SK-MEL-5 (cell line): ENCODE measurements around the gene FAM3D. TPM values are rescaled to one million over a fixed set of nuclear protein-coding genes. Genes with fewer than 3 reads are reported as not detected.

Experiments used
- DNase-seq: peaks from one replicate; pipeline ENCODE4 v3.0.0-alpha.2; 2016; ENCODE audit warnings: low read depth, low spot score
- in situ Hi-C: cut with HindIII; loops from 2 replicates; pipeline ENCODE4 v1.10.0; 2016; ENCODE audit warnings: low sequenced_read_pairs, high pct_unique_total_duplicates, low pct_unique_long_range_greater_than_20kb
- total RNA-seq: library from RNA; depleted of rRNA; stranded (reverse); fragments of >200 nt; shearing (Covaris generic); gene quantifications from 2 replicates; pipeline ENCODE4 v1.2.3, GENCODE V29; 2014

The FAM3D gene
- total RNA-seq, 1 experiment from 2014 or later, result not detected

- no peak for DNase-seq
- in situ Hi-C loops, result no loop called here
Measured at GRCh38 chr3:58638591-58638990, 28.0 kb downstream of the FAM3D start.

- in situ Hi-C loops, result no loop called here
Measured at GRCh38 chr3:58637509-58637908, 29.1 kb downstream of the FAM3D start.

GRCh38 chr3:58635371-58636285 is 30.9 kb downstream of the FAM3D start:
- DNase-seq, result no peak
- in situ Hi-C loops, result no loop called here

More at GRCh38 chr3:58637509-58637908, 29.1 kb downstream of the FAM3D start:
- no peak for DNase-seq

- in situ Hi-C loops, result no loop called here
- DNase-seq, result no peak
Measured at GRCh38 chr3:58633157-58633865, 33.3 kb downstream of the FAM3D start.

- in situ Hi-C loops, result no loop called here
- no peak for DNase-seq
Measured at GRCh38 chr3:58631742-58632141, 34.8 kb downstream of the FAM3D start.

- in situ Hi-C loops, result no loop called here
- DNase-seq, result no peak
Measured at GRCh38 chr3:58630710-58631092, 35.9 kb downstream of the FAM3D start.

GRCh38 chr3:58630076-58630709 is 36.4 kb downstream of the FAM3D start:
- in situ Hi-C loops, result no loop called here
- DNase-seq, result peak; percentile 73

GRCh38 chr3:58629629-58630028 is 36.9 kb downstream of the FAM3D start:
- no peak for DNase-seq
- in situ Hi-C loops, result no loop called here

- in situ Hi-C loops, result no loop called here
- DNase-seq, result no peak
Measured at GRCh38 chr3:58628823-58629562, 37.6 kb downstream of the FAM3D start.

- no peak for DNase-seq
- in situ Hi-C loops, result no loop called here
Measured at GRCh38 chr3:58627941-58628340, 38.6 kb downstream of the FAM3D start.

- in situ Hi-C loops, result no loop called here
- DNase-seq, result no peak
Measured at GRCh38 chr3:58627570-58627885, 39.0 kb downstream of the FAM3D start.

GRCh38 chr3:58626841-58627569 is 39.6 kb downstream of the FAM3D start:
- in situ Hi-C loops, result no loop called here
- DNase-seq, result no peak

- in situ Hi-C loops, result no loop called here
- DNase-seq, result no peak
Measured at GRCh38 chr3:58625196-58625824, 41.3 kb downstream of the FAM3D start.

GRCh38 chr3:58624550-58624949 is 42.0 kb downstream of the FAM3D start:
- in situ Hi-C loops, result no loop called here
- DNase-seq, result no peak

- in situ Hi-C loops, result no loop called here
- DNase-seq, result no peak
Measured at GRCh38 chr3:58623961-58624360, 42.6 kb downstream of the FAM3D start.

GRCh38 chr3:58623478-58623877 is 43.1 kb downstream of the FAM3D start:
- no peak for DNase-seq

GRCh38 chr3:58622892-58623291 is 43.7 kb downstream of the FAM3D start:
- DNase-seq, result no peak
- in situ Hi-C loops, result no loop called here

More at GRCh38 chr3:58623478-58623877, 43.1 kb downstream of the FAM3D start:
- in situ Hi-C loops, result no loop called here
